Hematopoietic multipotent progenitor cell treated with erythropoietin and hydrocortisone succinate and interleukin-3 and kit ligand, for 8 days (in vitro differentiated cells): ENCODE measurements around the gene PRKACG.
"Not testable (repeated sequence)": the region's sequence is repeated elsewhere in the genome, so short reads cannot be mapped to it uniquely, and the experiment has no call there.

Experiments
- DNase-seq: peaks from one replicate; pipeline ENCODE4 v3.0.0-alpha.2; 2015

PRKACG gene

DNA sequence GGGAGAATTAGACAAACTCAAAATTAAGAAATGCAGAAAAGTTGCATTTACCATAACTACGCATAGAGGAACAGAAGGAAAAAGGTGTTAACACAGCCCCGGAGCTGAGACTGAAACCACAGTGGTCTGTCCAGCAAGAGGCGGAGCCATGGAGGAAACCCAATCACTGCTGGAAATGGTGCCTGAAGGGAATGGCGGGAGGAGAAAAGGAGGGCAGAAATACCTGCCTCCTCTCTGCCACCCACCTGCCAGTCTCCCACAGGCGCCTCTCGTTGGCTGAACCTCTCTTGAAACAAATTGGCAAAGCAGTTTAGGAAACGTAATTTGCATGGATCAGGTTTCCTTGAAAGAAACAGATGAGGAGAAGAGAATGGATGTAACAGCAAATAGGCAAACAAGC lies 9.7 kb upstream of the PRKACG start:
- DNase-seq, result no peak

DNA sequence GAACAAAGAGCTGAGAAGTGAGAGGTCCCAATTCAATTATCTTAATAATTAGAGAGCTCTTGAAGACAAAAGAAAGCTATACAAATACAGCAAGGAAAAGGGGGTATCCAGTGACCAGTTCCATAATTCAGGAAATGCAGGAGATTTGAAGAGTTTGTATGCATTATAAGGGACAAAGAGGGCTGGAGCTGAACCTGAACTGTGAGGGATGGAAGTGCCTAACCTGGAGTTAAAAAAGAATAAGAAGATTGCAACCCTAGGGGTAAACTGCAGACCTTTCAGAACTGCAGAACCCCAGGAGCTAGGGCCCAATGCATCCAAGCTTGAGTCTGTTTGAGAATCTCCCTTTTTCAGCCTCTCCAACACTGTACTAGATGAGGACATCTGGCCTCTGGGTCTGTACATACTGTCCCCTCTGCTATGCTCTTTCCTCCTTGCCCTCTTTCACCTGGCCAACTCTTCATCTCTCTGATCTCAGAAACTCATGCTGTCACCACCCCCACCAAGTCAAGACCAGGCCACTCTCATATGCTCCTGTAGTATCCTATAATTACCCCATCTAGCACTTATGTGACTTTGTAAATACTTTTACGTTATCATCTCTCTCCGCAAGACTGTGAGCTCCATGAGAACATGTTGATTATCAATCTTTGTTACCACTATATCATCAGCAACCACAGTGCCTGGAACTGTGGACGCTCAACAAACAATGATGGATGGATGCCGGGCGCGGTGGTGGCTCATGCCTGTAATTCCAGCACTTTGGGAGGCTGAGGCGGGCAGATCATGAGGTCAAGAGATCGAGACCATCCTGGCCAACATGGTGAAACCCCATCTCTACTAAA lies 6.6 kb upstream of the PRKACG start:
- peak; percentile 77 for DNase-seq

DNA sequence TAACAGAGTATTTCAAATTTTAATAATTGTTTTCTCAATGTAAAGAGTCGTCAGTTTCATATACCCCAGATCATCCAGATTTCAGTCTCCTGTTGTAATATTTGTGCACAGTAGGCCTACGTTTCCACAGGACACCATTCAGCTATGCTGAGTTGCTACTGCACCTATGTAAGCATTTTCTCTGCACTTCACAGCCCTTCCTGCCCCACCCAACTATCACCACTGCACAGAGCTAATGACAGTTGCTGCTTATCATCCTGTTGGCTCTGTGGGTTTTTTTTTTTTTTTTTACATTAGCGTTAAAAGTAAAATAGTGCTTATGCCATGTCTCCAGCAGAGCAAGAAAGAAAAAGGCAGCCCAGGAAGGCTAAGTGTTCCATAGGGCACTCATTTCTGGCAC lies 5.9 kb upstream of the PRKACG start:
- DNase-seq, result peak; percentile 99

DNA sequence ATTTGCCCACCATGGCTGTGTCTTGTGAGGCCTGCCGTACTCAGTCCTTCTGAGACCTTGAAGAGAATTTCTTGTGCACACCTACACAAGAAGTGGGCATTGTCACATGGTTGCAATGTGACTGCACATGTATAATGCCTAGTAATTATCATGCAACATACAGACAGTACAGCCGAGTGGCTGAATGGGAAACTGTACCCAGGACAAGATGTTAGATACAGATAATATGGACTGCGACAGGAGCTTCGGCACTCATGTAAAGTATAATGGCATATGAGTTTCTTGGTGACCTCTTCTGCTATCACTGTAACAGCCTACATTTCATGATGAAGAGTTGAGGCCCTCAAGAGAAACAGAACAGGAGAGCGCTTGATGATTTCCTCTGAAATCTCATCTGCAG lies 4.8 kb upstream of the PRKACG start:
- peak; percentile 95 for DNase-seq

DNA sequence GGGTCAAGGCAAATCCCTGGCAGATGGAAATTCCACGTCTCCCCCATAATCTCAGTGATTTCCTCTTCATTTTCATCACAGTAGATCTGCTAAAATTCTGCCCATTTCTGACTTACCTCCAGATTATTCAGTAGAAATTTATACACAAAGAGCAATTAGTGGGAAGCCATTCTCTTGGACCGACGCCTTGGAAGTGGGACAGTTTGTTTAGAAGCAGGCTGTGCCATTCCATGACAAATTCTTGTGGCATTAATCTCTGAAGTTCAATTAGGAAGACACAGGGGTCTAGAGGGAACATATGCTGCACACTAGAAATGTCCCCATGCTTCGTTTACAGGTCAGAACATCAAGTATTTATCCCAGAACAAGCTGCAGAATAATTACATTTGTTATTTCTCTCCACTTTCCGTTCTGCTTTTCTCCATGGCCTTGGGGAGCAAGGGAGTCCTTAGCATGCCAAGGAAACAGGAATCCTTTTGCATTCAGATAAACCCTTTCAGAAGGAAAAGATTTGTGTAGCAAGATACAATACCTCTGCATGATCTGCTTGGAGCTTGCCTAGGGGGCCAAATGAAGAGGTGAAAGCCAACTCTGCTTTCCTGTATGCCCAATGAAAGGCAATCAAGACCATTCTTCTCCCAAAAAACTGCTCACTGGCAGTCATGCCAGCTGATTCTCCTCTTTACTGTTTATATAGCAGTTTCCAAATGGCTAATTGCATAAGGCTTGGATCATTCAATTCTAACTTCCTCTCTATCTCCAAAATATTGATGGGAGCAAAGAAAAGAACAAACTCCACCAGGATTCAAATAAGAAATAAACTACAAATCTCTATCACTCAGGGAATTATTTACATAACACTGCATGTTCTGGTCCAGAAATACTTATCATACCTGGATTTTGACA lies 2.5 kb upstream of the PRKACG start:
- no peak for DNase-seq

DNA sequence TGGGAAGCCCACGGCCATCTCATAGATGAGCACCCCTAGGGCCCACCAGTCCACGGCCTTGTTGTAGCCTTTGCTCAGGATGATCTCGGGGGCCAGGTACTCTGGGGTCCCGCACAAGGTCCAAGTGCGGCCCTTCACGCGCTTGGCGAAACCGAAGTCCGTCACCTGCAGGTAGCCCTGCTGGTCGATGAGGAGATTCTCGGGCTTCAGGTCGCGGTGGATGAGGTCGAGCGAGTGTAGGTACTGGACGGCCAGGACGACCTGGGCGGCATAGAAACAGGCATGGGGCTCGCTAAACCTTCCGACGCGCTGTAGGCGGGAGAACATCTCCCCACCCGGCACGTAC lies 558 bp downstream of the PRKACG start:
- no peak for DNase-seq

DNA sequence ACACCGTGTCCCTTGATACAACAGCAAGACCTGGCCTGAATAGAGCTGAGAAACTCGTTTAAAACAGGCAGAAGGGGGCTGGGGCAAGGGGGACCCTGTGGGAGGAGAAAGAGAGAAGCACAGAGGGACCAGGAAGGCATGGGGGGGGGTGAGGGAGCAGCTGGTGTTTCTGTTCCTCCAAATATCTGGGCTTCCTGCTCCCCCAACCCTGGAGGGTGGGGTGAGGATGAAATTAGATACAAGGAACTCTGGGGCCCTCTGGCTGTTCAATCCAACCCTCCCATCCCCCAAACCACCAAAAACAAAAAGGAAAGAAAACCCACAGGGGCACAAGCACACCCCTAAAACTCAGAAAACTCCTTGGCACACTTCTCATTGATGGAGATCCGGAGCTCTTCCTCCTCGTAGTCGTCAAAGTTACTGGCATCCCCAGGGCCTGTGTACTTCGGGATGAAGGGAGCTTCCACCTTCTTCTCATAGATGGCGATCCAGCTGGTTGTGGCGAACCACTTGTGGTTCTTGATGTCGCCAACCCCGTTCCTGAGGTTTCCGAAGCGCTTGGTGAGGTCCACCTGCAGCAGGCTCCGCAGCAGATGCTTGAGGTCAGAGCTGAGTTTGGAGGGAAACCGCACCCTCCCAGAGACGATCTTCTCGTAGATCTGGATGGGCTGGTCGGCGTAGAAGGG lies 1.1 kb downstream of the PRKACG start:
- DNase-seq, result peak; percentile 66

DNA sequence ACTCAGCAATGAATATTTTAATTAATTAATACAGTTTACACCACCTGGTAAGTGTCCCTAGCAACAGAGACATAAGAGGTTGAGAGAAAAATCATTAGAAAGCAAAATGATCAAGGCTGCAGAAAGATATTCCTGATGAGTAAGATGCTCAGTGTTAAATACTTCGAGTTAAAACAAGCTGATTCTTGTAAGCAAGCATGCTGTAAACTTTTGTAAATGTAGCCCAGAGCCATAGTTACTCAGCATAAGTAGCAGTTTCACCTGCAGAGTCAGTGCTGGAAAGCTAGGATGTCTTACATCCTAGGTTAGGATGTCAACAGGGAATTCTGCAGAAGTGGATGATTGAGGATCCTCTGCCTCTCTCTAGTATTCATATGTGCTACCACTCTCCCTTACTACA lies 4.2 kb downstream of the PRKACG start:
- no peak for DNase-seq

DNA sequence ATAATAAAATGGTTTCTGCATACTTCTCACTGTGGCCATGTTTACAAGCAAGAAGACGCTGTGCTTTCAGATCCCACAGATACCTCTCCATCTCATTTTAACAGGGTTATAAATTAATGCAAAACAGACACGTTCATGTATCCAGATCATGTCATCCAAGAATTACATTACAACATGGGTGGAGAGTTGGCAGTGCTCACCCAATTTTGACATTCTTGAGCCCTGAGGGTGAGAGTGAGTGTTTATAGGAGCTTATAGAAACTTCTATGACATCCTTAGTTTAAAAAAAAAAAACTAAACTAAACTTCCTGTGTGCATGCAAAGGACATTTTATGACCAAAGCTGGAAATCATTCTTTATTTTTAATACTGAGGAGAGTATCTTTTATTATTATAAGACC lies 9.1 kb downstream of the PRKACG start:
- no peak for DNase-seq

DNA sequence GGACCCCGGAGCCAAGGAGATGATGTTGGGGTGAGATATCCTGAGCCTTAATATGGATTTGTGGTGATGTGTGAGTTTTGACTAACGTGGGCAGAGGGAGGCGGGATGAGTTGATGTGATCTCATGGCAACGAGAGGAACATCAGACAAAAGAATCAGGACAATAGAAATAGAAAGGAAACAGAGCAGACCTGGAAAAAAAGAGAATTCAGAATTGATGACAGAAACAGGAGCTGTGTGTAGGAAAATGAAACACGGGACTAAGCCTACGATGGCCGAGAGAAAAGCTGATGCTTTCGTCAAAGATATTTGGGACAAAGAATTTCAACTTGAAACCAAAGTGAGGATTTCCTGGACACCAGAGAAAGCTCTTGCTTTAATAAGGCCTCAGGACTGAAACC lies 10.9 kb downstream of the PRKACG start:
- no peak for DNase-seq

DNA sequence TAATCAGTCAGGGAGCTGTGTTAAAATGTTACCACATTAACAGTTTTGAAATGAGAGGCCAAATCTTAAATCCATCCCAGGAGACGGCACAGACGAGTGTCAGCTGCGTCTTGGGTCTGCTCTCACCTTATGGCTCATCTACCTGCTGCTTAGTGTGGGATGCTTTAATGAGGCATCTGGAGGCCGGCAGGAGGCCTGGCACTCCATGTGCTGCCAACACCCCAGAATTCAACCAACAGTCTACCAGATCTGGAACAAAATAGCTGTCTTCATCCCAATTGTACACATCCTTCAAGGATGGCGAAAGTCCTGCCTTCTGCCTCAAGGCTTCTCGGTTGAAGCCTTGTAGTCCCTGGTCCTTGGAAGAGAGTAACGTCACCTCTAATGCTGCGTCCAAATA lies 12.0 kb downstream of the PRKACG start:
- DNase-seq, result no peak

DNA sequence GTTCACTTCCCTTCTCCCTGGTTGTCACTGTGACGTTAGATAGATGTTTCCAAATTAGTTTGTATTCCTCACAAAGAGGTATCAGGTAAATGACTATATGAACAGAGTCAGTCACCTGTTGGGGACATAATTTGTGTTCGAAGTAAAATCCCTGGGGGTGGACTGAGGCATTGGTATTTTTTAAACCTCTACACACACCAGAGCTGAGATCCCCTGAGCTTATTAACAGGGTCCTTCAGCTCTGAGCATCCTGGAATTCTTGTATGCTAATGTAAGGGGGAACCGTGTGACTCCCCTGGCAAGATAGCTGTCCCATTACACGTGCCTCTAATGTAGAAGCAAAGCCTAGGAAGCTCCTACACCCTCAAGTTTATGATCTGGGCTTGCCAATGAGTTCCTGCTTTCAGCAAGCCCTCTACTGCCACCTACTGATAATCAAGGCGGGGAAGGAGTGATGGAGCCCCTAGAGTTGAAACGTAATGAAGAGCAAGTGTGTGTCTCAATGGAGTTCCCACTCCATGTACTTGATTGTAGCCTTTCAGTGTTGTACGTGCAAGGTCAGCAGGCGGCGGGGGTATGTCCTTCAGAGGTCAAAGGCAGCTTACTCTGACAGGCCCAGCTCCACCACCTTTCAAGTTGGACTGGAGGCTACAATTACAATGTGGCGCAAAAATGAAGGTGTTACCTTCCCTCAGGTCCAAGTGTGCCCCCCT lies 14.4 kb downstream of the PRKACG start:
- peak; percentile 95 for DNase-seq

DNA sequence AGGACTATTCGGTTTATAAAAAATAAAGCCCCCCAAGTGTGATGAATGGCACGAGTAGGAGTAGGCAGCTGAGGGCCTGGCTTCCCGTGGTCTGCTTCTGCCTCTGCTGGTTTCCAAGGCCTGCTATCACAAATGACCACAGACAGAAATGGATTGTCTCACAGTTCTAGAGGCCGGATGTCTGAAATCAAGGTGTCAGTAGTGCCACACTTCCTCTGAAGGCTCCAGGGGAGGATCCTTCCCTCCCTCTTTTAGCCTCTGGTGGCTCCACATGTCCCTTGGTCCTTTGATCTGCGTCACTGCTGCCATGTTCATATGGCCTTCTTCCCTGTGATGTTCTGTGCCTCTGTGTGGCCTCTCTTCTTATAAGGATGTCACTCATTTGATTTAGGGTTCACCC lies 15.1 kb downstream of the PRKACG start:
- peak; percentile 70 for DNase-seq

DNA sequence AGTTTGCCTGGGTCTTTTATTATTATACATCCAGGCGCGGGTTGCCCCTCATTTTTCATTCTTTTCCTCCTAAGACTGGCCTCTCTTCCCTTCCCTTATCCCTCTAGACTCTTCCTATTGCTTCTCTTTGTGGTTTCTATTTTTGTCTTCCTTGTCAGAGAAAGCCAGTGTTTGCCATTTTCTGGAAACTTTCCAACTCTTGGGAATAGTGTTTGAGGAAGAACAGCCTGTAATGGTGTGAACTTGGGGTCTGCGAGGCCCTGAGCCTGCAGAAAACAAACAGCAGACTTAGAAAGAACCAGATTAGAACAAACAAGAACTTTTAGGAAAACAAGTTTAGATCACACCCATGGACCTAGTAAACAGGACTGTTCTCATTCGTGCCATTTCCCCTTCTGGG lies 15.5 kb downstream of the PRKACG start:
- peak; percentile 15 for DNase-seq

DNA sequence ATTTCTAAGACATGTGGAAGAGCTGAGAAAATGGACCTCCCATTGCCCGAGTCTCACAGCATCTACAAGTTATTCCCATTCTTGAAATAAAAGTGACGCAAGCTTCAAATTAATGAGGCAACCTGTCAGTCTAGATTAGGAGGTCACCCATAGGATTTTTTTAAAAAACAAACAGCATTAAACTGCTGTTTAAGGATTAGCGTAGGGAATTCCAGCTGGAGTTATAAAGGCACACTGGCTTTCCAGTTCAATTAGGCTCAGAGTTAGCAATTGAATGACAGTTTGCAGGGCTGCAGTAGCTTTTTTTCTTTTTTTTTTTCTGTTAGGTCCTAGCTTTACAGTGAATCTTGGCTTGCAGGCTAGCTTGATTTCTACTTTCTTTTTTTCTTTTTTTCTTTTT lies 16.2 kb downstream of the PRKACG start:
- no peak for DNase-seq

DNA sequence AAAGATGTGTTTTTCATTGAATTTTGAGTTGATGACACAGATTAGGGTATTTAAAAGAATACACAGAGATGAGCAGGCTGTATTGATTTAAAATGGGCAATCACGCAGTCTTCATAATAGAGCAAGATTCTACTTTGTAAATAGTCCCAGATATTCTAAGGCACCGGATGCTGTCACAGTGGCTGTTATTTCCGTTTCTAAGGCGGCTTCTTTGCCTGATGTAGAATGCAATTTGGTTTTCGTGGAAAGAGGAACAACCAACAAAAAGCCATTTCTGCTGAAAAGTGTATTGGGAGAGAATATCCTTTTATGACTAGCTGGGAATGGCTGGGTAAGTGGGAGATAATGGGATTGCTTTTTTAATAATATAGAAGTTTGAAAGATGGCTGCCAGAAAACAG lies 17.5 kb downstream of the PRKACG start:
- no peak for DNase-seq

DNA sequence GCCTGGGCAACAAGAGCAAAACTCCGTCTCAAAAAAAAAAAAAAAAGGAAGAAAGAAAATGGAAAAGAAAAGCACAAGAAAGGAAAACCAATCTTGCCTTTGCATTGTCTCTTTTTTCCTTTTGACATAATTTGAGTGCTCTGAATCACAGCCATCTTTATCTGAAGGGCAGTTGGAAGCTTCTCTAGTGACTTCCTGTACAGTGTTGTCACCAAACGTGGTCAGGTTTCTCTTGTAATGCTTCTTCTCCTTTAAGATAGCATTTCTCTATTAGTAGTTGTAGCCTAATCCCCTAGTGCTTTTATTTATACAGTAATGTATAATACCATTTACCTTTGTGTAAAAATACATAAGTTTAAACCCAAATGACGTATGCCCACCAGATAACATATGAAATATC lies 18.1 kb downstream of the PRKACG start:
- DNase-seq, result no peak

DNA sequence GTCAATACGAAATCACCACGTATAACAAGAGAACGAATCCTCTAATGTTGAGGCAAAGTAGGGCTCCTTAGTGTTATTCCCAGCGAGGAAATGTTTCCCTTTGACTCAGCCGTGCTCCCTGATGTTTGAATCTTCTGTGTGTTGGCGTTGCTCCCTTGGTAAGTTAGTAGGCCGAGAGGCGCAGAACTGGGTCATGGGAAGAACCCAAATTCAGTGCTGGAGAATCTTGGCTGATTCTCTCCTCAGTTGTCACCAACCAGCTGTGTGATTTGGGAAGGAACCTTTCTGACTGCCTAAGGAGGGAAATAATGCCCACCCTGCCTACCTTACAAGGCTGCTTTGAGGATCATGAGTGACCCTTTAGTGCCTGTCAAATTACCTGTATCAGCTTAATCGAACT lies 22.5 kb downstream of the PRKACG start:
- DNase-seq, result no peak

DNA sequence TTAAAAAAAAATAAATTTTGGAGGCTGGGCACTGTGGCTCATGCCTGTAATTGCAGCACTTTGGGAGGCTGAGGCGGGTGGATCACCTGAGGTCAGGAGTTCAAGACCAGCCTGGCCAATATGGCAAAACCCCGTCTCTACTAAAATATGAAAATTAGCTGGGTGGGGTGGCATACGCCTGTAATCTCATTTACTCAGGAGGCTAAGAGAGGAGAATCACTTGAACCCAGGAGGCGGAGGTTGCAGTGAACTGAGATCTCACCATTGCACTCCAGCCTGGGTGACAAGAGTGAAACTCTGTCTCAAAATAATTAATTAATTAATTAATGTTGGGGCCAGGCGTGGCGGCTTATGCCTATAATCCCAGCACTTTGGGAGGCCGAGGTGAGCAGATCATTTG lies 27.0 kb downstream of the PRKACG start:
- DNase-seq, result not testable (repeated sequence)

DNA sequence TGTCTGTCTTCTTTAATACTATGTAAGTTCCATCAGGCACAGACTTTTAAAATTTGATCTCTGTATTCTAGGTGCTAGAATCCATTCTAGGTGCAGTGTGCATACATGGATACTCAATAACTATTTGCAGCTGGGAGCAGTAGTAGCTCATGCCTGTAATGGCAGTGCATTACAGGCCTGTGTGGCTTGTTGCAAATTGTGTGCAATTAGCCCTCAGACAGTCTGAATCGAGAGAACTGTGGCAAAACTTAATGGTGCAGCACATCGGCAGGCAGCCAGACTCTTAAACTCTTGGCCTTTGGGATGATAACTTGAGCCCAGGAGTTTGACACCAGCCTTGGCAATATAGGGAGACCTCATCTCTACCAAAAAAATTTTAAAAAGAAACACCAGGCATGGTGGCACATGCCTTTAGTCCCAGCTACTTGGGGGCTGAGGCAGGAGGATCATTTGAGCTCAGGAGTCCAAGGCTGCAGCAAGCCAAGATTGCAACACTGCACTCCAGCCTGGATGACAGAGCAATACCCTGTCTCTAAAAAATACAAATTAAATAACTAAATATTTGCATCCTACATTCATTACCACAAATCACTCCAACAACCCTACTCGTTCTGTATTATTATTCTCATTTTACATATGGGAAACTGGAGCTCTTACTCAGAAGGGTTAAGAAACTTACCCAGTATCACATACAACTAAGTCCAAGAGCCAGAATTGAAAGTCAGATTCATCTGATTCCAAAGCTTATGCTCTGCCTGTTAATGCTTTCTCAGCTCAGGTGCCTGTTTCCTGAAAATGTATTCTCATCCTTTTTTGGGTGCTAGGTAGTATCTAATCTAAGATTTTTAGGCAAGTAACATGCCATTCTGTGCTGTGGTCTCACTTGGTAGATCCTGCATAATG lies 30.1 kb downstream of the PRKACG start:
- DNase-seq, result no peak

DNA sequence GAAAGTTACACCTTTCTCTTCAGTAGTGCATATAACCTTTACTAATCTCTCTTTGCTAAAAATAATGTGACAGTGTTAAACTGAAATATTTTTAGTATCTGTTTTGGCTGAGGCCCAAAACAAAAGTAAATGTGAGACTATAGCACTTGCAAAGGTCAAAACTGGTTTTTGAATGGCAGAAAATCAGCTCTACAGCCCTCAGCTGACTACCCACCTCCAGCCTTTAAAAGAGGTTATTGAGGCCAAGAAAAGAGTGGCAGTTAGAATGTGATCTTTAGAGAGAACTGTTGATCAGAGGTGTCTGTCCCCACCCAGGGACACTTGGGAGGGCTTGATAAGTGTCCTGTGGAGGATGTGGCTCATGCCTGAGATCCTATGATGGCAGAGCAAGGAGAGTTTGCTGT lies 30.9 kb downstream of the PRKACG start:
- DNase-seq, result peak; percentile 99

DNA sequence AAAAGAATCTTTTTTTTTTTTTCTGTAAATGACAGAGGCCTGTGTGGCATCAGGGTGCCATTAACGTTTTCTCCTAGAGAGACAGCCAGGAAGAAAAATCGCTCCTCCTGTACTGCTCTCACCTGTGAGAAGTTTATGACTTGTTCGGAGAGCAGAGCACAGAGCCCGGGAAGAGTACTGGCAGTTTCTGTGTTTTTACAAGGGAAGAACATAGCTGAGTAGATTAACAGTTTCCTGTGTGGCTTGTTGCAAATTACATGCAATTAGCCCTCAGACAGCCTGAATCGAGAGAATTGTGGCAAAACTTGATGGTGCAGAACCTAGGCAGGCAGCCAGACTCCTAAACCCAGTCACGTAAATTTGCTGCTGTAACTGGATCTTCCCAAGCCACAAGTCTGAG lies 32.1 kb downstream of the PRKACG start:
- peak; percentile 52 for DNase-seq
